Transverse colon (tissue), 3 donors: ENCODE measurements around the gene ZNF107.

Experiments used
- CTCF ChIP-seq, 5 experiments: fragments of 200-600 bp in 3 of 5; fragments of 450-650 bp in 2 of 5; sonication (generic) in 3 of 5; IDR thresholded peaks; 1 replicate in 2 of 5; 2 replicates in 3 of 5; pipeline ENCODE4 v1.5.1; 2016 to 2017; ENCODE audit warnings: antibody characterized with exemption in 5 of 5, inconsistent platforms in 3 of 5, mild to moderate bottlenecking in 2 of 5, moderate library complexity in 1 of 5
- EP300 ChIP-seq: sonication (generic); formaldehyde crosslinking; IDR thresholded peaks from one replicate; pipeline ENCODE4 v1.6.1; 2017; ENCODE audit warnings: antibody characterized with exemption, low read depth
- POLR2A ChIP-seq: fragments of 450-650 bp; IDR thresholded peaks from one replicate; pipeline ENCODE4 v1.6.1; 2016; ENCODE audit warnings: antibody characterized with exemption, mild to moderate bottlenecking, moderate library complexity

GRCh38 chr7:64651632-64652165, 14.2 kb upstream of the ZNF107 start:
- TF ChIP-seq POLR2A (no peak), EP300 (no peak), CTCF (IDR thresholded peaks at IDR 0.05) (no peak)
